SK-N-MC (cell line): ENCODE measurements around the gene ZNF407.

Source experiments
- DNase-seq: peaks from one replicate; pipeline ENCODE4 v3.0.0-alpha.2; 2011; ENCODE audit warnings: low read depth, low spot score
- H3K27ac ChIP-seq: fragments of 200-600 bp; sonication (generic); 2 replicates; pipeline ENCODE4 v1.5.1; 2016; ENCODE audit warnings: mixed run types
- H3K36me3 ChIP-seq: fragments of 200-600 bp; sonication (generic); 2 replicates; pipeline ENCODE4 v1.6.1; 2017; ENCODE audit warnings: antibody characterized with exemption, low read length, mixed read lengths; ENCODE audit not compliant: insufficient read depth
- H3K4me3 ChIP-seq: fragments of 200-600 bp; sonication (generic); 2 replicates; pipeline ENCODE4 v1.5.1; 2016
- H3K9ac ChIP-seq: fragments of 200-600 bp; sonication (generic); 2 replicates; pipeline ENCODE4 v1.8.0; 2017; ENCODE audit warnings: mixed run types, mixed read lengths; ENCODE audit not compliant: insufficient read length
- H3K9me3 ChIP-seq: fragments of 200-600 bp; sonication (generic); 2 replicates; pipeline ENCODE4 v1.6.1; 2017; ENCODE audit warnings: low read depth, mild to moderate bottlenecking, antibody characterized with exemption, low read length, moderate library complexity, mixed read lengths
- EZH2 ChIP-seq: fragments of 200-600 bp; sonication (generic); IDR thresholded peaks from one replicate; pipeline ENCODE4 v1.6.1; 2017; ENCODE audit warnings: antibody characterized with exemption
- FOXP2 ChIP-seq: optimal IDR thresholded peaks from 2 replicates; pipeline ENCODE3; 2011; ENCODE audit warnings: mild to moderate bottlenecking, moderate library complexity; ENCODE audit not compliant: insufficient read depth; ENCODE audit errors: extremely low read length, control extremely low read depth
- POLR2AphosphoS5 ChIP-seq: IDR thresholded peaks from 2 replicates; pipeline ENCODE4 v1.6.1; 2012; ENCODE audit warnings: mild to moderate bottlenecking, low read depth, low read length, borderline replicate concordance

Gene ZNF407

GRCh38 chr18:74946646-74947375, 349.1 kb downstream of the ZNF407 start:
- Histone ChIP-seq H3K4me3 (no peak overlapping the region), H3K36me3 (no peaks in the 10 kb centered on the region), H3K27ac (no peak overlapping the region), H3K9me3 (no peaks in the 10 kb centered on the region), H3K9ac (no peak overlapping the region)
- TF ChIP-seq POLR2AphosphoS5: no peak
- TF ChIP-seq EZH2: no peak
- no peak for TF ChIP-seq FOXP2
- no peak for DNase-seq

GRCh38 chr18:74947417-74947816, 349.7 kb downstream of the ZNF407 start:
- no peak overlapping the region for H3K4me3 ChIP-seq
- H3K9ac ChIP-seq: no peak overlapping the region
- TF ChIP-seq POLR2AphosphoS5: no peak
- no peak for TF ChIP-seq EZH2
- no peak for TF ChIP-seq FOXP2
- no peak for DNase-seq
- H3K27ac ChIP-seq: no peak overlapping the region
- H3K36me3 ChIP-seq: no peaks in the 10 kb centered on the region
- H3K9me3 ChIP-seq: no peaks in the 10 kb centered on the region

- no peaks in the 10 kb centered on the region for H3K9me3 ChIP-seq
- H3K9ac ChIP-seq: no peak overlapping the region
- no peak overlapping the region for H3K4me3 ChIP-seq
- TF ChIP-seq FOXP2: no peak
- no peak for TF ChIP-seq POLR2AphosphoS5
- no peak for DNase-seq
- no peaks in the 10 kb centered on the region for H3K36me3 ChIP-seq
- no peak overlapping the region for H3K27ac ChIP-seq
Observed at GRCh38 chr18:74947875-74948274, 350.2 kb downstream of the ZNF407 start.

GRCh38 chr18:74949611-74950010, 351.9 kb downstream of the ZNF407 start:
- H3K4me3 ChIP-seq: no peak overlapping the region
- DNase-seq: no peak
- H3K36me3 ChIP-seq: no peaks in the 10 kb centered on the region
- no peak overlapping the region for H3K9ac ChIP-seq
- no peak overlapping the region for H3K27ac ChIP-seq
- no peaks in the 10 kb centered on the region for H3K9me3 ChIP-seq
- TF ChIP-seq EZH2: no peak
- TF ChIP-seq POLR2AphosphoS5: no peak
- TF ChIP-seq FOXP2: no peak

- Histone ChIP-seq H3K4me3 (no peak overlapping the region), H3K27ac (no peak overlapping the region)
Observed at GRCh38 chr18:74950479-74950878, 352.8 kb downstream of the ZNF407 start.

GRCh38 chr18:74951165-74951760, 353.6 kb downstream of the ZNF407 start:
- Histone ChIP-seq H3K9ac (no peak overlapping the region), H3K36me3 (no peaks in the 10 kb centered on the region), H3K4me3 (no peak overlapping the region), H3K27ac (no peak overlapping the region), H3K9me3 (no peaks in the 10 kb centered on the region)
- TF ChIP-seq EZH2 (no peak), FOXP2 (no peak), POLR2AphosphoS5 (no peak)
- no peak for DNase-seq

More at GRCh38 chr18:74950479-74950878, 352.8 kb downstream of the ZNF407 start:
- Histone ChIP-seq H3K9ac (no peak overlapping the region), H3K9me3 (no peaks in the 10 kb centered on the region), H3K36me3 (no peaks in the 10 kb centered on the region)
- no peak for DNase-seq
- TF ChIP-seq POLR2AphosphoS5: no peak
- no peak for TF ChIP-seq EZH2
- no peak for TF ChIP-seq FOXP2

GRCh38 chr18:74957588-74958224, 360.0 kb downstream of the ZNF407 start:
- H3K36me3 ChIP-seq: no peaks in the 10 kb centered on the region

GRCh38 chr18:74959216-74959615, 361.5 kb downstream of the ZNF407 start:
- Histone ChIP-seq H3K36me3 (no peaks in the 10 kb centered on the region), H3K9me3 (no peaks in the 10 kb centered on the region), H3K9ac (no peak overlapping the region), H3K27ac (no peak overlapping the region), H3K4me3 (no peak overlapping the region)
- TF ChIP-seq POLR2AphosphoS5: no peak
- no peak for TF ChIP-seq FOXP2
- no peak for TF ChIP-seq EZH2
- DNase-seq: no peak

More at GRCh38 chr18:74957588-74958224, 360.0 kb downstream of the ZNF407 start:
- H3K4me3 ChIP-seq: no peak overlapping the region
- no peaks in the 10 kb centered on the region for H3K9me3 ChIP-seq
- no peak for DNase-seq
- TF ChIP-seq POLR2AphosphoS5 (no peak), FOXP2 (no peak)
- H3K9ac ChIP-seq: no peak overlapping the region
- H3K27ac ChIP-seq: no peak overlapping the region

GRCh38 chr18:74961596-74961995, 363.9 kb downstream of the ZNF407 start:
- Histone ChIP-seq H3K27ac (no peak overlapping the region), H3K9ac (no peak overlapping the region), H3K36me3 (no peaks in the 10 kb centered on the region), H3K4me3 (no peak overlapping the region), H3K9me3 (no peaks in the 10 kb centered on the region)
- TF ChIP-seq EZH2 (no peak), FOXP2 (no peak), POLR2AphosphoS5 (no peak)
- DNase-seq: no peak
